ENCODE results near the gene LRRC47.

The LRRC47 gene

DNA sequence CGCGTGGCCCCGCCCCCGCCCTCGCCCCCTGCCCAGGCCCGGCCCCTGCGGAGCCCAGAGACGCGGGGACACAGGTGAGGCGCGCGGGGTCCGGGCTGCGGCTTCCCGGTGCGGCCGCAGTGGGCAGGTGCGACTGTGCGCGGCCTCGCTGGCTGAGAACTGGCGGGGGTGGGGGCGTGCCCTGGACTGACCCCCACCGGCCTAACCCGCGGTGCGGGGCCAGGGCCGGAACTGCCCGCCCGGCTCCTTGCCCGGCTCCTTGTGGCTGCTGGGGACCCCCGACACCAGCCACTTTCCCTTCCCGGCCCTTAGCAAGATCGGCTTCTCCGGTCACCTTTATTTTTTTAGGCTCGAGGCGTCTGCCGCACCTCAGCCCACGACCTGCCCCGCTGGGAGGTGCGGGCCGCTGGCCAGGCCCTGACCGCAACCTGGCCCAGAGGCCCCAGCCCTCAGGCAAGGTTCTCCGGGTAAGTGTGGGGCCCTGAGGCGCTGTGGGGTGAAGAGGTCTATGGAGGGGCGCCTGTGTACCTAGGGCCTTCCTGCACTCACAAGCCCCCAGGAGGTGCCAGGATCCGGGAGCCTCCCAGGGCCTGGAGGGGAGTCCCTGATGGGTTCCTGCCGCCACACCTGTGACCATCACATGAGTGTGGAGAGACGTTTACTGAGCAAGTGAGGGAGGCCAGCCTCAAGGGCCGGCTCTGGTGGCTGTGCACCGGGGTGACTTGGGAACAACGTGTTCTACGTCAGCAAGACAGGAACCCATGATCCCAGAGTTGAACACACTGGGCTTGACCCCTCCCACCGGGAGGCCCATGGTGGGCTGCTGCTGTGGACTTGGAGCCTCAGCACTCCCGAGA is 23.4 kb downstream of the LRRC47 start, which contains the start of gene SMIM1:
Gene SMIM1, plus strand, starts transcription at position 35 of the 857 bp plus-strand sequence. CDS start 2,625 bp downstream, outside the sequence.
- no peak for DNase-seq (ENCODE audit: low read depth, low spot score)

DNA sequence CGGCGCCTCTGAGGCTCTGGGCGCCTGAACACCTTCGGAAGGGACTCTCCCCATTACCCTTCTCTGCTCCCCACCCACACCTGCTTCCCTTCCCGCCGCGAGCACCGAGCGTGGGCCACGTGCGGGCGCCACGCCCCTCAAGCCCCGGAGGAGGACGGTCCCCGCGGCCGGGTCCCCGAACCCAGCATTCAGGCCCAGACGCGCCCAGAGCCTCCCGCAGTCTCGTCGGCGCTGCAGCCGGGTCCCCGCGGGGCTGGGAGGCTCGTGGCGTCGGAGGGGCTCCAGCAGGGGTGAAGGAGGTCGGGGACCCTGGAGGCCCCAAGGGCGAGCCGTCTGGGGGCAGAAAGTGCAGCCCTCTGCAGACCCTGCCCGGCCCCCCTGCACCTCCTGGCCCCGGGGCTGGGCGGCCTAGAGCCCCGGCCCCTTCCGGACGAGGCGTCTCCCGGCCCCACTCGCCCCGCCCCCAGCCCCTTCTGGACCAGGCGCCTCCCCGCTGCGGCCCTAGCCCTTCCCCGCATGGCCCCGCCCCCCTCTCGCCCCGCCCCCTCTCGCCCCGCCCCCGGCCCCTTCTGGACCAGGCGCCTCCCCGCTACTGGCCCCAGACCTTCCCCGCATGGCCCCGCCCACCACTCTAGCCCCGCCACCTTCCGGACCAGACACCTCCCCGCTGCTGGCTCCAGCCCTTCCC is 24.1 kb downstream of the LRRC47 start:
- peak; percentile 73 for DNase-seq (ENCODE audit: low read depth, low spot score)

DNA sequence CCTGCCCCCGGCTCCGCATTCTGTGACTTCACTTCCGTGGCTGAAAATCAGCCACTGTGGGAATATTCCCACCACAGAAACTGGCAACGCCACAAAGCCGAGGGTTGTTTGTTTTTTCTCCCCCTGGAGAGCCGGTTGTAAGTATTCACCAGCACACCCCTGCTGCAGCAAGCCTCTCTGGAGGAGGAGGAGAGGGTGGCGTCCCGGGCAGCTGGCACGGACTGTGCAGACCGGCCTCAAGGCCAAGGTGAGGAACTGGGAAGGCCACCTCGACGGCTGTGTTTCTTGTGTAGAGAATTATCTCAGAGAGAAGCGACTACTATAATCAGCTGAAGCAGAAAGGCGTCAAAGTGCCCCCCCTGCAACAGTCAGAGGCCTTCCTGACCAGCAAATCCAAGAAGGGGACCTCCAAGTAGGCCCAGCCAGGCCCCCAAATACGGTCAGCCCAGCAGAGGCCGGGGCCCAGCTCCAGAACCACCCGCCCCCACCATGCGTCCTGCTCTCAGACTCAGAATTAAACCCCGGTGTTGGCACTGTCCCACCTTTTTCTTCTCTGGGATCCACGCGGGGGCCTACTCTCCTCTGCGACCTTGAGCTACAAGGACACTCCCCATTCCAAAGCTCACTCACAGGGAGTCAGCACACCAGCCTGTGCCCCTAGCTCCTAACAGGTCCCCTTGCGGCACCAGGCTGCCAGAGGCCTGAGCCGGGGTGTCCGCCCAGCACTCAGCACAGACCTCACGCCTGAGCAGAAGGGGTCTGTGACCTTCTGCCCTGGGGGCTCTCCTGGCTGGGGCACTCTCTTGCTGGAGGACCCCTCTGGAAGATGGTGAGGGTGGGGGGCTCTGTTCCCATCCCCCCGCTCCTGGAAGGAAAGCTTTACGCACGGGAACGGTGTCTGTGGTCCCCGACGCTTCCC is 24.9 kb downstream of the LRRC47 start:
- DNase-seq (ENCODE audit: low read depth, low spot score), result no peak

DNA sequence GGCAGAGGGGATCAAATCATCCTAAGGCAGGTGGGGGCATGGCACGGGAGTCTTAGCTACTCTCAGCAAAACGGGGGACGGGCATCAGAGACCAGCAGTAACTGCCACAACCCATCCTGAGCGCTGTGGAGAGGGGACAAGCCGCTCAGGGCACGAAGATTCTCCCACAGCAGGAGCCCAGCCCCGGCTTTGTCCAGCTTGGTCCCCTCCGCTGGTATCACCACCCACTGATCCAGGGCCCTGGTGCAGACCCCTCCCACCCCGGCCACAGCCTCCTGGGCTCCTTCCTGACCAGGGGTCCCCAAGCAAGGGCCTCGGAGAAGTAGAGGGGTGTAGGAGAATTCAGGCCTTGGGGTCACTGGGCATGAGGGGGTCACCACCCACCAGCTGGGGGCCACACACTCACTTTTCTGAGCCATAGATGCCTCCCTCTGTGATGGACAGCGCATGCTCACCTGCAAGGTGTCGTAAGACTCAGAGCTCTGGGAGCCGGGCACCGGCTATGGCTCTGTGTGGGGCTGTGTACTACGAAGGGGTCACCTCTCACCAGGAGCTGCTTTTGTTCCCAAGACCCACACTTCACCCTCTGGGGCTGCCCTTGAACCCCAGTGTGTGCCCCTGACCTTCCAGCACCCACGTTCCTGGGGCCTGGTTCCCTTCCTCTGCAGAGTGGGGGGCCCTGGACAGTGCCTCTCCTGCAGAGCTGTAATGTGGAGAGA is 26.1 kb downstream of the LRRC47 start:
- DNase-seq (ENCODE audit: low read depth, low spot score), result no peak

DNA sequence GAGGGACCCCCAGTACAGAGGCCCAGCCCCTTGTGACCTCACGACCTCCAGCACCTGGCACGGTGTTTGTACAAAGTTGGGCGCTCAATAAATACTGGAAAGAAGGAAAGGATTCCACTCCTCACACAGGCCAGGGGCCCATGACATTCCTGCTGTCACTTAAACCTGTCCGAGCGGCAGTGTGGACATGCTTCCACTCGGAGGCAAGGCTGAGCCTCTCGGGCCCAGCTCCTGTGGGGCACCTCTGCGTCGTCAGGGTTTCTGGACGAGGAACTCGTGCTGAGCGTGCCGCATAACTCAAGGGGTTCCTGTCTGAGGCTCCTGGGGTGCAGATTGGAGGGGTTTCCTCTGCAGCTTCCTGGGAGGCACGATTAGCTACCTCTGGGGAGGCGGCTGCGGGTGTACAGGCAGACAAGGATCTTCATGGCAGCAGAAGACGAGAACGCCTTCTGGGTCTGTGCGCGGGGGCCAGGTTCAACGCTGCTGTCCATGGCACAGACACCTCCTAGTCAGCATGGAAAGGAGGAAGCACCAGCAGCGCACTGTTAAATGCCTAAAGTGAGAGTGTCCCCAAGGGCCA is 27.4 kb downstream of the LRRC47 start:
- no peak for DNase-seq (ENCODE audit: low read depth, low spot score)

DNA sequence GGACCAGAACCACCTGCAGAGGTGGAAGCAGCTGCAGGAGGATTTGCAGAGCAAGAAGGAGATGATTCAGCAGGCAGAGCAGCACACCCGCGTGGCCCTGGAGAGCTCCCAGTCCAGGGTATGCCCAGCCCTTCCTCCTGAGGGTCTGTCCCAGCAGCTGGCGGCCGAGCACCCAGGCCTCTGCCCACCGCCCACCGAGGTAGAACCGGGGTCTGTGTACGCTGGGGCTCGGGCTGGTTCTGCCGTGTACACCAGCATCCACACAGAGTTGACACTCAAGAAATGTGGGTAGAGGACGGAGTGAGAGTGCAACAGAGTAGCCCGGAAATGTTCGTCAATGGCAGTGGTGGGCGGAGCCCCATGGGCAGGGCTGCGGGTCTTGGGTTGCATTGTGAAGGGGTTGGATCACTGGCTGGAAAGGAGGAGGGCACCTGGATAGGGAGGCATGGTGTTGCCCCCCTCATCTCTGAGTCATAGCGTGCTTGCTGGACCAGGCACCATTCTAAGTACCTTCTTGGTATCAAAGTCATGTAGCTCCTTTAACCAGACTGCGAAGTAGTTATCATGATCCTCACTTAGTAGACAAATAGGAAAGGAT is 28.9 kb downstream of the LRRC47 start:
- no peak for DNase-seq (ENCODE audit: low read depth, low spot score)

DNA sequence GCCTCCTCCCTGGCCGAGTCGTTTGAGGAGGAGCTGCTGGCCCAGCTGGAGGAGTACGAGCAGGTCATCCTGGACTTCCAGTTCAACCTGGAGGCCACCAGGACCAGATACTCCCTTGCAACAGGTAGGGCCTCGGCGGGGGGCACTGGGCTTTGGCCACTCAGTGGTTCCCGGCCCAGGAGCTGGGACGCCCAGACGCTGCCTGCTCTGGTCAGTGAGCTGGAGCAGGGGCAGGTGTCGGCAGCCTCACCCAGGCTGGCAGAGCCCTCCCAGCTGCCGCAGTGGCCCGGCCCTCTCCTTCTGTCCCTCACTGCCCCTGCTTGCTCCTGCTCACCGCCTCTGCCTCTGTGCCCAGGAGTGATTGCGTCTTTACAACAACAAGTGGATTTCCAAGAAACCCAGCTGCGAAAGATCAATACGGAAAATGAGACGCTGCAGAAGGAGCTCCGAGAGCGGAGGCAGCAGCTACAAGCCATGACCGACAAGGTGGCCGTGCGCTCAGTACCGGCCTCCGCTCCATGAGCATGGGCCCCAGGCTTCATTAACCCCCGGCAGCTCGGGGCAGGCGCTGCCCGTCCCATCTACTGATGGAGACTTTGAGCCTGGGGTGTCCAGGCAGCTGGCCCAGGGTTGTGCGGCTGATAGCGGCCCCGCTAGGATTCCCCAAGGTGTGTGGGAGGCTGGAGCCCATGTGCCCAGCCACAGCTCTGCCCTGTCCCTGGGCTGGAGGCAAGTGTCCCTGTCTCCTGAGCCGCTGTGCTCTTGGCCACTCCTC is 32.8 kb downstream of the LRRC47 start:
- no peak for DNase-seq (ENCODE audit: low read depth, low spot score)

DNA sequence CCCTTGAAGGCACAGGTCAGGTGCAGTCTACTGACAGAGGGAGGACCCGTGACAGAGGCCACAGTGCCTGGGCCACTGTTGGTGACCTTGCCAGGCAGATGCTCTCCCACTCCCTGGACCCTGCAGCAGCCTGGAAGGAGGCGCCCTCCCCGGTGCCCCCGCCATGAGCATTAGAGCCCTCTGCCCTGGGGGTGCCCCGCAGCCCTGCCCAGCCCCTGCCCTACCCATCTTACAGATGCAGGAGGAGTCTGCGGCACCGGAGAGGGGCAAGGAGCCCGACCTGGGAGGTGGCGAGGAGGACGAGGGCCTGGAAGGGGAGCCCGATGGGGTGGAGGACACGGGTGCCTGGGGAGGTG is 33.4 kb downstream of the LRRC47 start:
- no peak for DNase-seq (ENCODE audit: low read depth, low spot score)

DNA sequence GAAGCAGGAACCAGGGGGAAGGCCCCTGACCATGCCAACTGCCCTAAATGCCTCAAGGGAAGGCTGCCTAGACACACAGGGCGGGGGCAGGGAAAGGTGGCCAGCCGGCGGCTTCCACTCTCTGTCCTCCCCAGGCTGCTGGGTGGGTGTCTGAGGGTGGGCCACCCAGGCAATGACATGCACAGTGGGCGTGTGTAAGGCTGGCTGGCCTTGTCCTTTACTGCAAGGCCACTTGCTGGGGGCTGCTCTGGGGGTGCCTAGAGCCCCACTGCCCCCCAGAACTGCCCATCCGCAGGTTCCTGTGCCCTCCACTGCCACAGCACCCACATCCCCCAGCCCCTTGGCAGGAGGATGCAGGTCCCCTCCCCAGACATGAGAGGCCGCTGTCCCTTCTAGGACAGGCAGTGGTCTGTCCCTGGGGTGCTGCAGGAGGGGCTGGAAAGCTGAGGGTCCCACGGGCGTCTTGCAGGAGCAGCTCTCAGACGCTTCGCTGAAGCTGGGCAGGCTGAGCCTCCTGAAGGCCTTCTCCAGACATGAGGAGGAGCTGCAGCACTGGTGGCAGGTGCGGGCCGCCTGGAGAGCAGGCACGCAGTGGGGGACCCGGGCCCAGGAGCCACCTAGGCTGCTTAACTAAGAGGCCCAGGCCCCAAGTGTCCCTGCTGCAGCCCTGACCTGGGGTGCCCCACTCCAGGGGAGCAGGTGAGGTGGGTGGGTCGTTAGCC is 34.0 kb downstream of the LRRC47 start:
- DNase-seq (ENCODE audit: low read depth, low spot score), result no peak

DNA sequence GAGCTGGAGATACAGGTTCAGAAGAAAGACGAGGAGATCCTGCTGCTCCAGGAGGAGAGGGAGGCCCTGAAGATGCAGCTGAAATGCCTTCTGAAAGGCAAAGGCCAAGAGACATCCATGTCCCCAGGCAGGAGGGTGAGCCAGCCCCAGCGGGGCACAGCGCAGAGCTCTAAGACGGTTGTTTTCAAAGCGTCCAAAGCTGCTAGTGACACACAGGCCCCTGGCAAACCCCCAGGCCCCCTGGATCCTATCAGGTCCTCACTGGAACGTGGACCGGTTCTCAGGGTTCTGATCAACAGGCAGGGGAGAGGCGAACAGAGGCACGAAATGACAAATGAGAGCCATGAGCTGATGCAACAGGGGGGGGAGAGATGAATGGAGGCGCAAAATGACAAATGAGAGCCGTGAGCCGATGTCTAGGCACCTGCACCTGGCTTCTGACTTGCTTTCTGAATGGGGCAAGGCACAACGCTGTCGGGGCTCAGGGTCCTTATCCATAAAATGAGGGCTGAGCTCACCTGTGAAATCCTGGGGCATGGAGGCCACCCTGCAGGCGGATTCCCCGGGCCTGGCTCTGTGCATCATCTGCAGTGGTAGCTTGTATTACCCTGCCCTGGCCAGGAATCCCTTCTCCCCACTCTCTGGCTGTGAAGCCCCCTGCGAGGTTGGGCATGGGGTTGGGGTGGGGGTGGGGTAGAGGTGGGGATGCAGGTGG is 34.8 kb downstream of the LRRC47 start:
- no peak for DNase-seq (ENCODE audit: low read depth, low spot score)

DNA sequence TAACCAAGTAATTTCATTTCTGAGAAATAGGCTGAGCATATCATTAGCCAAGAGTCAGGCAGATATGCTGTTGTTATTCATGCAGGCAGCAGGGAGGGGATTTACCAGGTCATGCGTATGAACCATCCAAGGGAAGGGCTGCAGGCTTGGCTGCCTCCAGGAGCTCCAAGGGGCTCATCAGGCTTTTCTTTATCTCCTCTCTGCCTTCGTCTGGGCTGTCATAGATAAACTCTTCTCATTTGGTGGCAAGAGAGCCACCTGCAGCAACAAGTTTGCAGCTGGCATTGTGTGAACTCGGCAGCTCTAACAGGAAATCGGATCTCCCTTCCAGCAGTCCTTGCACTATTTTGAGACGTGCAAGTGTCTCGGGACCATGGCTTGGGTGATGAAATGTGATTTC is 36.5 kb downstream of the LRRC47 start:
- no peak for DNase-seq (ENCODE audit: low read depth, low spot score)

DNA sequence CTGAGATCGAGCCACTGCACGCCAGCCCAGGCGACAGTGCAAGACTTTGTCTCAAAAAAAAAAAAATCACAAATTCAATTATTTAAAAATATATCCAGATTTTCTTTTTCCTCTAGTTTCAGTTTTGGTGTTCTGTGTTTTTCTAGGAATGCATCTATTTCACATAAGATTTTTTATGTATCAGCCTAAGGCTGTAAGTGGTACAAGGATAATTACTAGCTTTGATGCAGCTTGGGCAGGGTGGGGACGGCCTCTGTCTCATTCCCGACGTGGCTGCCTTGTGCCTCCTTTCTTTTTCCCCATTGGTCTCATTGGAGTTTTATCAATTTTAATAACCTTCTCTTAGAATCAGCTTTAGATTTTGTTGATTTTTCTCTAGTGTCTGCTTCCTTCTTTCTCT is 37.1 kb downstream of the LRRC47 start:
- no peak for DNase-seq (ENCODE audit: low read depth, low spot score)

DNA sequence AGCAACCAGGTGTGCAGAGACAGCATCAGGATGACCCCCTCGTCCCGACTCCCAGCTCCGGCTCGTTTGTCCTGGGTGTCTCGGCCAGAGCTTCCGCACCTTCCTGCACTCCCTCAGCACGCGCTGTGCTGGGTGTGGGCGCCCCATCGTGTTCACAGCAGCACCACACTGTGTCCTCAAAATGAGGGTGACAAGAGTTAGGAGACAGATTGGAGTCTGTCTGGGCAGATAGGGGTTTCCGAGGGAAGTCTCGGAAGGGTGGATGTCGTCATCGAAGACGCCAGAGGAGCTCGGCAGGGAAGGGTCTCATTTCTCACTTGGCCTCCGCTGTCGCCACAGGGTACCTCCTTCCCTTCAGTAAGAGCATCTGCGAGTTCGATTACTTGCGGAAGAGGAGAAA is 39.9 kb downstream of the LRRC47 start:
- DNase-seq (ENCODE audit: low read depth, low spot score), result no peak

DNA sequence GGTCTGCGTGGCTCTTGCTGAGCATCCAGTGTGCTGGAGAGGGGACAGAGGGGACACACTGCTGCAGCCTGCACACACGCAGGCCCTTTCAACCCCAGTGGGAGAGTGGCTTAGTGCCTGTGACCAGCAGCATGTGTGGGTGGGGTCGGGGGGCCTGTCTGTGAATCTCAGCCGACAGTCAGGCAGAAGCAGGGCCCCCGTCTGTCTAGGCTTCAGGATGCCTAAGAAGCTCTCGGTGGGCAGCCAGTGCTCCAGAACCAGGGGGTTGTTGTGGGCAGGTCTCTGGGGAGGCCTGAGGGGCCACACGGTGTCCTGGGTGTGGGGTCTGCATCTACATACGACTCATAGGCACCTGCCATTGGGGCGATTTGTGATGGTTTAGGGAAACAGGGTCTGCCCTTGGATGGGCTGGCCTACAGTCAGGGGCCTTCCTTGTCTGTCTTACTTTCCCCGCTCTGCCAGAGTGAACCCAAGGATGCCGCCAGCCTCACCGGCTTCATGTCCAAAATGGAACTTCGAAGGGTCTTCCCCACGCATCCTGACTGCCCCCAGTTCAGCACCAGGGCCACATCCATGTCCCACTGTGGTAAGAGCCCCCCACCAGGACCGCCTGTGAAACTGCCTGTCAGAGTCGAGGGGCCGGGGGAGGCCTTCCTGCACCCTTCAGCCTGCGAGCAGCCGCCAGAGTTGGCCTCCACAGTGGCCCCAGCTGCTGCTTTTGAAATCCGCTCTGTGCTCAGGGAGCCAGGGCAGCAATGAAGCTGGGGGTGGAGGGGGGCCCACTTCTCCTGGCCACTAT is 42.4 kb downstream of the LRRC47 start:
- no peak for DNase-seq (ENCODE audit: low read depth, low spot score)

DNA sequence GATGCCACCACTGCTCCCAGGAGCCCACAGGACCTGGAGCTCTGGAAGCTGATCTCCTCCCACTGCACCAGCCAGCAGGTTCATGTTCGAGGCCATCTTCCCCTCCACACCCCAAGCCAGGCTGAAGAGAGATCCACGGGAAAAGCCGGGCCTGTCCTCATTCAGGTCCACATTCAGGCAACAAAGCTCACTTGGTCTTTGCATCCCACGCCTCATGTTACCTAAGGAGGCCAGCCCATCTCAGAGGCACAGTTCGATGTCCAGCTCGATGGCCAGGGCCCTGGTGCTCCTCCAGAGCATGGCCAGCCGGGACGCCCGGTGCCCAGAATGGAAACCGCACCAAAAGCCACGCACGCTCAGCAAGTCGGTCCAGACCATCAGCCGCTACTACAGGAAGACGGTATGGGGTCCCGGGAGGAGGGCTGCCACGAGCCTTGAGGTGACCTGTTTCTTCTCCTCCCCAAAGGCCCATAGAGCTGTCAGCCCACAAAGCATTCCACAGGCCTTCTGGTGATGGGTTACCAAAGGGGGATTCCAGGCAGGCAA is 43.8 kb downstream of the LRRC47 start, which contains the start of gene CCDC27:
Gene CCDC27, plus strand, starts transcription at position 51 of the 546 bp plus-strand sequence. Its CDS starts 32 bp downstream, at position 83.
- no peak for DNase-seq (ENCODE audit: low read depth, low spot score)

DNA sequence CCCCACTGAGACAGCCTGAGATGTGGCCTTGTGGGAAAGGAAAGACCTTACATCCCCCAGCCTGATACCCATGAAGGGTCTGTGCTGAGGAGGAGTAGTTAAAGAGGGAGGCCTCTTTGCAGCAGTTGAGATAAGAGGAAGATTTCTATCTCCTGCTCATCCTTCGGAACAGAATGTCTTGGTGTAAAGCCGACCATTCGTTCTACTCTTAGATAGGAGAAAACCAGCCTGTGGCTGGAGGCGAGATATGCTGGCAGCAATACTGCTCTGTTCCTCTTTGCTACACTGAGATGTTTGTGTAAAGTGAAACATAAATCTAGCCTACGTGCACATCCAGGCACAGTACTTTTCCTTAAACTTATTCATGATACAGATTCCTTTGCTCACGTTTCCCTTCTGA is 45.6 kb downstream of the LRRC47 start:
- no peak for DNase-seq (ENCODE audit: low read depth, low spot score)

DNA sequence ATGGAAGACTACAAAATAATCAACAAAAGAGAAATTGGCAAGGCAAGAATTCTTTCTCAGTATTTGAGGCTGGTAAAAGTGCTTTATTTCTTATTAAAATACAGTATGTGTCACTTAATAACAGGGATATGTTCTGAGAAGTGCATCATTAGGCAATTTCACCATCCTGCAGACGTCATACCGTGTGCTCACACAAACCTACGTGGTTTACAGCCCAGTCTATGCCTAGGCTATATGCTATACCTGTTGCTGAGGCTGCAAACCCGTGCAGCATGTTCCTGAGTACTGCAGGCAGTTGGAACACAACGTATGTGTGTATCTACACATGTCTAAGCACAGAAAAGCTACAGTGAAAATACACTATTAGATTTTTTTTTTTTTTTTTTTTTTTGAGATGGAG is 46.8 kb downstream of the LRRC47 start:
- DNase-seq (ENCODE audit: low read depth, low spot score), result no peak

Measured in activated naive CD8-positive, alpha-beta T cell treated with anti-CD3 and anti-CD28 coated beads, Interleukin-2, amount 50 U/mL, for 16 hours (primary cell).